ENCODE measurements around the gene CEBPA. TPM values are rescaled to one million over a fixed set of nuclear protein-coding genes. Genes with fewer than 3 reads are reported as not detected.

Gene CEBPA
- total and polyA plus RNA-seq, 7 donors = 5.8 to 50.7 (median 9.8) TPM

DNA sequence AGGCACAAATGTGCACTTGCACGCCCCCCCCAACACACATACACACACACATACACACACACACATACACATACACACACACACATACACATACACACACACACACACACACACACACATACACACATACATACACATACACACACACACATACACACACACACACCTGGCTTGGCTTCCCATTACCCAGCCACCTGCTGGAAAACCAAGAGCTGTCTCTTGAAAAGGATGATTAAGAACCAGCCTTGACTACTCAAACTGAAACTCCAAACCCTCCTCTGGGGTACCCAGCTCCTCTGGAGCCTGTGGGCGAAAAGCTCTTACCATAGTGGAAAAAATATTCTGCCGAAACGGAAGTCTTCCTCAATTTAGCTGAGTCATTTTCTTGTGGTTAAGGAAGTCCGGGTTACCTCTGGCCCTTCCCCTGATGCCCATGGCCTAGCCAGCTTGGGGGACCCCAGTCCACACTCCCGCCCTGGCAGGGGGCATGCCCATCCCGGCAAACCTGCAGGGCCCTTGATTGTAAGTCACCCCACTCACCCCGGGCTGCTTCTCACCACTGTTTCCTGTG is 21.9 kb downstream of the CEBPA start:
- WGBS, 3 donors = 88 to 92% (median 88%) methylated on average over 8 of the region's 8 CpGs
- Histone ChIP-seq H3K4me1 (no peaks in the 10 kb centered on the region), H3K9me3 (no peaks in the 10 kb centered on the region), H3K4me3 (no peak overlapping the region), H3K27me3 (ENCODE audit: insufficient read depth in 3 of 3, low read length in 2 of 3) (no peaks in the 10 kb centered on the region), H3K27ac (no peak overlapping the region), H3K36me3 (ENCODE audit: insufficient read depth in 1 of 2, low read depth in 1 of 2) (no peaks in the 10 kb centered on the region)
- TF ChIP-seq, protein P1, sequence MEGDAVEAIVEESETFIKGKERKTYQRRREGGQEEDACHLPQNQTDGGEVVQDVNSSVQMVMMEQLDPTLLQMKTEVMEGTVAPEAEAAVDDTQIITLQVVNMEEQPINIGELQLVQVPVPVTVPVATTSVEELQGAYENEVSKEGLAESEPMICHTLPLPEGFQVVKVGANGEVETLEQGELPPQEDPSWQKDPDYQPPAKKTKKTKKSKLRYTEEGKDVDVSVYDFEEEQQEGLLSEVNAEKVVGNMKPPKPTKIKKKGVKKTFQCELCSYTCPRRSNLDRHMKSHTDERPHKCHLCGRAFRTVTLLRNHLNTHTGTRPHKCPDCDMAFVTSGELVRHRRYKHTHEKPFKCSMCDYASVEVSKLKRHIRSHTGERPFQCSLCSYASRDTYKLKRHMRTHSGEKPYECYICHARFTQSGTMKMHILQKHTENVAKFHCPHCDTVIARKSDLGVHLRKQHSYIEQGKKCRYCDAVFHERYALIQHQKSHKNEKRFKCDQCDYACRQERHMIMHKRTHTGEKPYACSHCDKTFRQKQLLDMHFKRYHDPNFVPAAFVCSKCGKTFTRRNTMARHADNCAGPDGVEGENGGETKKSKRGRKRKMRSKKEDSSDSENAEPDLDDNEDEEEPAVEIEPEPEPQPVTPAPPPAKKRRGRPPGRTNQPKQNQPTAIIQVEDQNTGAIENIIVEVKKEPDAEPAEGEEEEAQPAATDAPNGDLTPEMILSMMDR (IDR thresholded peaks at IDR 0.05) = no peak
- ATAC-seq (no peak), DNase-seq (no peak)
- intact Hi-C loops (cut with DNase I) = no loop called here

DNA sequence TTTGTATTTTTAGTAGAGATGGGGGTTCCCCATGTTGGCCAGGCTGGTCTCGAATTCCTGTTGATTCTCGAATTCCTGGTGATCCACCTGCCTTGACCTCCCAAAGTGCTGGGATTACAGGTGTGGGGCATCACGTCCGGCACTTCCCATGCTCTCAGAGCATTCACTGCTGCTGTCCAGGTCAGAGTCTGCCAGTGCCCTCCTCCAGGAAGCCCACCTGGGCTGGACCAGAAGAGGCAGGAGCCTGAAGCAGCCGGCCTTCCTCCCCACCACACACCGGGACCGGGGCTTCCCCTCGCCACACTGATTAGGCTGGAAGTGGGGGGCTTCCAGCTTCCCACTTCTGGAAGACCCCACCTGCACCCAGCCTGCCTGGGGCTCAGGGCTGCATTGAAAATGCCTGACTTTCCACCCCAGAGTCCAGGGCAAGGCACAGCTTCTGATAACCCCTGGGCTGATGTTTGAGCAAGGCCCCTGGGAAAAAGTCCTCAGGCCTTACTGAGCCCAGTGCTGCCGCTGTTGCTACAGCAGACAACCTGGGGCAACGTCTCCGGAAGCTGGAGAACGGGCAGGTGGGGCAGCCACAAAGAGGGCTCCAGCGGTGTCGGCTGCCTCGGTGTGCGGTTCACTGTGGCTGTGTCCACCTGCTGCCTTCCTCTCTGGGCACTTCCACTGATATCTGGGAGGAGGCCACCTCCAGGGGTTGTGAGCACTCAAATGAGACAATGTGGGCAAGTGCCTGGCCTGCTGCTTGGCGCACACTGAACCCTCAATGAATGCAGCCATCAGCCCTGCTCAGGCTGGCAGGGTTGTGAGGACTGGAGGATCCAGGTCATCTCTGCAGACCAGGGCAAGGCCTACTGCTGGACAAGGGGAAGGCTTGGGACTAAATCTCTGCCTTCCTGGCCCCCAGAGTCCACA is 22.6 kb downstream of the CEBPA start:
- DNase-seq (no peak), ATAC-seq (no peak)
- Histone ChIP-seq H3K36me3 (ENCODE audit: insufficient read depth in 1 of 2, low read depth in 1 of 2) (no peaks in the 10 kb centered on the region), H3K4me3 (no peak overlapping the region), H3K27ac (no peak overlapping the region), H3K9me3 (no peaks in the 10 kb centered on the region), H3K27me3 (ENCODE audit: insufficient read depth in 3 of 3, low read length in 2 of 3) (no peaks in the 10 kb centered on the region), H3K4me1 (no peaks in the 10 kb centered on the region)
- TF ChIP-seq, protein P1 (IDR thresholded peaks at IDR 0.05) = no peak
- intact Hi-C loops (cut with DNase I) = no loop called here
- WGBS, 3 donors = 88 to 93% (median 89%) methylated on average over 17 of the region's 17 CpGs

DNA sequence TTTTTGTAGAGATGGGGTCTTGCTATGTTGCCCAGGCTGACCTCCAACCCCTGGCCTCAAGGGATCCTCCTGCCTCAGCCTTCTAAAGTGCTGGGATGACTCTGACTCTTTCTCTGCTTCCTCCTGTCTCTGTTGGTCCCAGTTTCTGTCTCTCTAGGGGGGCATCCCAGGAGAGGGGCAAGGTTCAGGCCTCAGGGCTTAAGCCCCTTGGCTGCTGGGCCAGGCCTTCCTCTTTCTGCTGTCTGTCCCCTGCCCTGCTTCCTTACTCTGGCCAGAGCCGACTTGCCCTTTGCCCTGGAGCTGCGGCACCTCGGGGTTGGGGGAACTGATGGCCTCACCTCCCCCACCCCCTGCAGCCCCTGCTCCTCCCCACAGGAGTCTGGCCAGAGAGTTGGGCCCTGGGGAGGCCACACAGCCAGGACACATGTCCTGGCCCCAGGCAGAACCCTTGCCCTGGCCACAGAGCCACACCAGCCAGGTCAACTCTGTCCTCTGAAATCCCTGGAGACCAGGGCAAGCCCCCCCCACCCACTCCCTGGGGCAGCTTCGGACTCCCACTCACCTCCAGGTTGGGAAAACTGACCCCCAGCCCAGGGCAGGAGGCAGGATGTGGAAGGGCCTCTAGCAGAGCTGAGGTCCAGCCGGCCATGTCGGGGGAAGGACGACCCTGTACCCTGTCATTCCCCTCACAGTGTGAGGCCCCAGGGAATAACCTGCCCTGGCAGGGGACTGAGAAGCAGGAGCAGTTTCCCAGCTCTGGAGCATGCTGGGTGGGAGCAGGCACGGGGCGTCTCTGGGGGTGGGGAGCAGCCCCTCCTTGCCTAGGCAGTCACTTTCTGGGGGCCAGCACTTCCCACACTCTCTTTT is 23.7 kb downstream of the CEBPA start:
- intact Hi-C loops (cut with DNase I) = no loop called here

DNA sequence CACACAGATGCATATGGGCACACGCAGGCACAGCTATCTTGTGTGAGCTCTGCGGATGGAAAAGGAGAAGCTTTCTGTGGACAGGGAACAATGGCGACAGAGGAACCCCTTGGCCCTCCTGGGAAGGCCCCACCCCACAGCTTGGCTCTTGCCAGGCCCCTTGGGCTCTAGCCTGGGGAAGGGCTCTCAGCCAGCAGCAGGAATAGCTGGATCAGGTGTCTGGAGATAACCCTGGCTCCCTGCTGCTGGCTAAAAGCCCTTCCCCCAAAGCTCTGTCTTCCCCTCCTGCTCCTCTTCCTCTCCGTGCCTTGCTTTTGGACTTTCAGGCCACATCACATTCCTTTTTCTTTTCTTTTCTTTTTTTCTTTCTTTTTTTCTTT is 24.3 kb downstream of the CEBPA start:
- ATAC-seq = no peak
- H3K4me1 ChIP-seq = no peaks in the 10 kb centered on the region
- H3K36me3 ChIP-seq (ENCODE audit: insufficient read depth in 1 of 2, low read depth in 1 of 2) = no peaks in the 10 kb centered on the region
- intact Hi-C loops (cut with DNase I) = no loop called here
- no peak overlapping the region for H3K4me3 ChIP-seq
- 66 to 71% (median 70%) methylated on average over 4 of the region's 4 CpGs for WGBS, 3 donors
- no peak overlapping the region for H3K27ac ChIP-seq
- TF ChIP-seq, protein P1 (IDR thresholded peaks at IDR 0.05) = no peak
- DNase-seq = peak in 1 of 2 donors; percentile 38
- H3K9me3 ChIP-seq = no peaks in the 10 kb centered on the region
- H3K27me3 ChIP-seq (ENCODE audit: insufficient read depth in 3 of 3, low read length in 2 of 3) = no peaks in the 10 kb centered on the region

More for the DNA sequence above, 23.7 kb downstream of the CEBPA start:
- ATAC-seq (no peak), DNase-seq (no peak)
- no peaks in the 10 kb centered on the region for H3K27me3 ChIP-seq (ENCODE audit: insufficient read depth in 3 of 3, low read length in 2 of 3)
- H3K4me1 ChIP-seq = no peaks in the 10 kb centered on the region
- WGBS, 3 donors = 71 to 80% (median 77%) methylated on average over 9 of the region's 9 CpGs
- no peak overlapping the region for H3K4me3 ChIP-seq
- H3K9me3 ChIP-seq = no peaks in the 10 kb centered on the region
- TF ChIP-seq, protein P1 (IDR thresholded peaks at IDR 0.05) = no peak
- H3K36me3 ChIP-seq (ENCODE audit: insufficient read depth in 1 of 2, low read depth in 1 of 2) = no peaks in the 10 kb centered on the region
- no peak overlapping the region for H3K27ac ChIP-seq

Data from psoas muscle (tissue), 8 donors.